ENCODE data around the gene DMXL1. TPM values are rescaled to one million over a fixed set of nuclear protein-coding genes. Genes with fewer than 3 reads are reported as not detected.
"Not testable (repeated sequence)": the region's sequence is repeated elsewhere in the genome, so short reads cannot be mapped to it uniquely, and the experiment has no call there.

The DMXL1 gene
- total and polyA plus RNA-seq, 4 donors, result 8.8 to 125 (median 27.0) TPM

GRCh38 chr5:119229950-119230349, 159.1 kb downstream of the DMXL1 start:
- Histone ChIP-seq H3K9me3 (ENCODE audit: control insufficient read depth in 4 of 4, insufficient read depth in 3 of 4, low read length in 3 of 4) (no peaks in the 10 kb centered on the region), H3K4me1 (ENCODE audit: control insufficient read depth in 5 of 5, insufficient read depth in 5 of 5, low read length in 5 of 5) (no peaks in the 10 kb centered on the region), H3K9ac (ENCODE audit: insufficient read depth in 1 of 2, low read length in 2 of 2) (no peak overlapping the region), H3K4me3 (no peak overlapping the region), H3K27me3 (ENCODE audit: control insufficient read depth in 3 of 3, insufficient read depth in 3 of 3, low read length in 2 of 3) (no peaks in the 10 kb centered on the region), H3K36me3 (ENCODE audit: control insufficient read depth in 4 of 4, insufficient read depth in 4 of 4, low read length in 4 of 4) (peaks cover 6 to 17% (median 10%) of the 10 kb centered on the region in 4 donors), H3K27ac (ENCODE audit: low read depth in 1 of 2, low read length in 1 of 2) (no peak overlapping the region)
- DNase-seq (no peak), ATAC-seq (ENCODE audit: insufficient read depth, low FRiP score) (no peak)
- no peak for TF ChIP-seq CTCF (IDR thresholded peaks at IDR 0.05; ENCODE audit: control extremely low read depth, extremely low read depth)

DNA sequence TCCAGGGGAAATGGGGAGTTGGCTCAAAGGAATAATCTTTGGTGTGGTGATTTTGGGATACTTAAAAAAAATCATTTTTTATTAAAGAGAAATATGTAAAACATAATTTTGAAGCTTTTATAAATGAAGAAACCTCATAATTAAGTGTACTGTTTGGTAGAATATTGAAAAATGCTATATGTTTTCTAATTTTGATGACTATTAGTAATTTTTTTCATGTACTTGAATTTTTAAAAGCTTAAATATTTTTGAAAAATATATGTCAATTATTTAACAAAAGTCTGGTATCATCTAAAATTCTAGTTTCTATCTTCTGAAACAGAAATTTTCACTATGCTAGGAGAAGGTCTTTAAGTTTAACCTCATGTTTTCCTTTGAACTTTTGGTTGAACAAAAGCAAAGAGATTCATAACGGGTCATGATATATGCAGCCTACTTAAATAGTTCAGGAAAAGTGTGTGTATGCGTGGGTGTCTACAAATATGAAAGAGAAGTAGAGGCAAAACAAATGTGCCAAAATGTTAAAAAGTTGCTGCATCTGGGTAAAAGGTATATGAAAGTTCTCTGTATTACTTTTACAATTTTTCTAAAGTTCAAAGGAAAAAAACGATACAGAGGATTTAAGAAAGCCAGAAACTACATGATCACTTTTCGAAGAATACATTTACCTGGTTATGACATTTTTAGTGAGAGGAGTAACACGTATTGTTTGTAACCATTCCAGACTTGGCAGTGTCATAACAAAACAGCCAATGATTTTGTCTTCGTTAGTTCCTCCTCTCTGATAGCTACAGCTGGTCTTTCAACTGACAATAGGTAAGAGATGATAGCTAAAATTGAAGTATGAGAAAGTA, 167.6 kb downstream of the DMXL1 start:
- 93 to 95% methylated on average over 6 of the region's 6 CpGs for WGBS, 2 donors
- ATAC-seq (ENCODE audit: insufficient read depth, low FRiP score), result no peak
- H3K4me1 ChIP-seq (ENCODE audit: control insufficient read depth in 5 of 5, insufficient read depth in 5 of 5, low read length in 5 of 5), result no peaks in the 10 kb centered on the region
- no peak overlapping the region for H3K27ac ChIP-seq (ENCODE audit: low read depth in 1 of 2, low read length in 1 of 2)
- TF ChIP-seq CTCF (IDR thresholded peaks at IDR 0.05; ENCODE audit: control extremely low read depth, extremely low read depth), result no peak
- no peaks in the 10 kb centered on the region for H3K9me3 ChIP-seq (ENCODE audit: control insufficient read depth in 4 of 4, insufficient read depth in 3 of 4, low read length in 3 of 4)
- H3K27me3 ChIP-seq (ENCODE audit: control insufficient read depth in 3 of 3, insufficient read depth in 3 of 3, low read length in 2 of 3), result no peaks in the 10 kb centered on the region
- no peak overlapping the region for H3K9ac ChIP-seq (ENCODE audit: insufficient read depth in 1 of 2, low read length in 2 of 2)
- no peak for DNase-seq
- no peak overlapping the region for H3K4me3 ChIP-seq
- peaks cover 3 to 17% (median 11%) of the 10 kb centered on the region in 4 donors for H3K36me3 ChIP-seq (ENCODE audit: control insufficient read depth in 4 of 4, insufficient read depth in 4 of 4, low read length in 4 of 4)

DNA sequence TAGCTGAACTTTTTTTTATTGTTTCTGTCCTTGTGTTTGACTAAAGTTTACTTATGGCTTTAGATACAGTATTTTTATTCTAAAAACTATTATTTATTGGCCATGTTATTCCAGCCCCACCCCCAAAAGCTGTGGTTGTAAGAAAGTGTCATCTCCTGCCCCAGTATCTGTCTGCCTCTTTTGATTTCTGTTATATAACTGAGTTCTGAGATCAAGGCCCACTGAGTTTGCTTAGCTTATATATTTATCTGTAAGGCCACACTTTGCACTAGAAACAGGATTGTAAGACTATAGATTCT, 168.2 kb downstream of the DMXL1 start:
- H3K9ac ChIP-seq (ENCODE audit: insufficient read depth in 1 of 2, low read length in 2 of 2), result no peak overlapping the region
- H3K9me3 ChIP-seq (ENCODE audit: control insufficient read depth in 4 of 4, insufficient read depth in 3 of 4, low read length in 3 of 4), result no peaks in the 10 kb centered on the region
- H3K4me1 ChIP-seq (ENCODE audit: control insufficient read depth in 5 of 5, insufficient read depth in 5 of 5, low read length in 5 of 5), result no peaks in the 10 kb centered on the region
- H3K36me3 ChIP-seq (ENCODE audit: control insufficient read depth in 4 of 4, insufficient read depth in 4 of 4, low read length in 4 of 4), result peaks cover 3 to 11% (median 7%) of the 10 kb centered on the region in 4 donors
- no peak overlapping the region for H3K27ac ChIP-seq (ENCODE audit: low read depth in 1 of 2, low read length in 1 of 2)
- no peaks in the 10 kb centered on the region for H3K27me3 ChIP-seq (ENCODE audit: control insufficient read depth in 3 of 3, insufficient read depth in 3 of 3, low read length in 2 of 3)
- DNase-seq (no peak), ATAC-seq (ENCODE audit: insufficient read depth, low FRiP score) (no peak)
- TF ChIP-seq CTCF (IDR thresholded peaks at IDR 0.05; ENCODE audit: control extremely low read depth, extremely low read depth), result no peak
- H3K4me3 ChIP-seq, result no peak overlapping the region

DNA sequence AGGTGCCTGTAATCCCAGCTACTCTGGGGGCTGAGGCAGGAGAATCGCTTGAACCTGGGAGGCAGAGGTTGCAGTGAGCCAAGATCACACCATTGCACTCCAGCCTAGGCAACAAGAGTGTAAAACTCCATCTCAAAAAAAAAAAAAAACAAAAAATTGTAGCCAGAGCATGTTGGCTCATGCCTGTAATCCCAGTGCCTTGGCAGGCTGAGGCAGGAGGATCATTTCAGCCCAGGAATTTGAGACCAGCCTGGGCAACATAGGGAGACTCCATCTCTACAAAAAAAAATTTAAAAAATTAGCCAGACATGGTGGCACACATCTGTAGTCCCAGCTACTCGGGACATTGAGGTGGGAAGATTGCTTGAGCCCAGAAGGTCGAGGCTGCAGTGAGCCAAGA, 168.9 kb downstream of the DMXL1 start:
- H3K4me1 ChIP-seq (ENCODE audit: control insufficient read depth in 5 of 5, insufficient read depth in 5 of 5, low read length in 5 of 5); H3K36me3 ChIP-seq (ENCODE audit: control insufficient read depth in 4 of 4, insufficient read depth in 4 of 4, low read length in 4 of 4); DNase-seq; H3K4me3 ChIP-seq; H3K27ac ChIP-seq (ENCODE audit: low read depth in 1 of 2, low read length in 1 of 2); H3K9ac ChIP-seq (ENCODE audit: insufficient read depth in 1 of 2, low read length in 2 of 2); ATAC-seq (ENCODE audit: insufficient read depth, low FRiP score); H3K27me3 ChIP-seq (ENCODE audit: control insufficient read depth in 3 of 3, insufficient read depth in 3 of 3, low read length in 2 of 3); H3K9me3 ChIP-seq (ENCODE audit: control insufficient read depth in 4 of 4, insufficient read depth in 3 of 4, low read length in 3 of 4): not testable (repeated sequence)
- 96% methylated on average over 3 of the region's 3 CpGs for WGBS, 2 donors
